Right lobe of liver (tissue), 6 donors: ENCODE measurements around the gene MACROD1. TPM values are rescaled to one million over a fixed set of nuclear protein-coding genes. Genes with fewer than 3 reads are reported as not detected.

Experiments
- ATAC-seq, 4 donors: fragments of 200-7000 bp; cut with Tn5 transposase; one replicate each; pipeline ENCODE4 v1.9.1; 2020; ENCODE audit warnings: mild to moderate bottlenecking in 4 of 4, moderate library complexity in 4 of 4
- DNase-seq, 3 donors: peaks; one replicate each; pipeline ENCODE4 v3.0.0-alpha.2; 2020
- H3K27ac ChIP-seq, 3 donors: fragments of 200-600 bp; one replicate each; pipeline ENCODE4 v1.8.0; 2022
- H3K27me3 ChIP-seq, 2 donors: fragments of 200-600 bp; one replicate each; pipeline ENCODE4 v1.8.0; 2022
- H3K36me3 ChIP-seq, 4 donors: fragments of 200-600 bp; sonication (generic) in 1 of 4; one replicate each; pipeline versions ENCODE4 v1.5.1 to v1.8.0; 2017 to 2022; ENCODE audit warnings: control low read depth in 1 of 4
- H3K4me1 ChIP-seq, 4 donors: fragments of 200-600 bp; sonication (generic) in 1 of 4; one replicate each; pipeline versions ENCODE4 v1.5.1 to v1.8.0; 2017 to 2022; ENCODE audit warnings: control low read depth in 1 of 4
- H3K4me3 ChIP-seq, 3 donors: fragments of 200-600 bp; one replicate each; pipeline ENCODE4 v1.8.0; 2022
- H3K9me3 ChIP-seq, 4 donors: fragments of 200-600 bp; sonication (generic) in 1 of 4; one replicate each; pipeline versions ENCODE4 v1.5.1 to v1.8.0; 2017 to 2022; ENCODE audit warnings: control low read depth in 1 of 4
- POLR2A ChIP-seq: fragments of 450-650 bp; IDR thresholded peaks from one replicate; pipeline ENCODE4 v1.6.1; 2017; ENCODE audit warnings: antibody characterized with exemption, mild to moderate bottlenecking
- WGBS: methylation state at CpG from one replicate; pipeline ENCODE4 v1.1.6; 2018; ENCODE audit warnings: low coverage, low lambda C conversion rate; ENCODE audit not compliant: insufficient coverage; ENCODE audit errors: missing lambda C conversion rate; 5-methylcytosine and 5-hydroxymethylcytosine counted together
- intact Hi-C, 2 donors: fragments of 100-400 bp; cut with DNase I; formaldehyde crosslinking; loops; one replicate each; pipeline versions ENCODE4 v1.11.2 to v1.14.1; 2022
- total RNA-seq, 6 experiments: library from RNA; depleted of rRNA in 2 of 6; stranded (reverse); fragments of >200 nt in 2 of 6; fragmentation: NEBNext Ultra II Directional in 3 of 6; extraction: Animal tissue kit (Norgen Biotek cat#: 25700) in 3 of 6; gene quantifications; one replicate each; pipeline versions ENCODE4 v1.1.0 to v1.2.4, GENCODE V29; 2016 to 2023
- TF ChIP-seq, protein P1 (sequence below), 4 donors: fragments of 200-600 bp in 3 of 4; fragments of 450-650 bp in 1 of 4; IDR thresholded peaks; one replicate each; pipeline versions ENCODE4 v1.5.1 to v1.8.0; 2016 to 2022; ENCODE audit warnings: antibody characterized with exemption in 4 of 4, mild to moderate bottlenecking in 2 of 4
- donor health status: DM: no; HTN: yes; CAD: no.
- donor health status: DM: no; HTN: no; CAD: no.
- donor health status: DM: no; HTN: no; CAD: no.
- donor health status: DM: no; HTN: yes; CAD: no.
- donor health status: DM: no; HTN: yes; CAD: no.

MACROD1 gene
- total RNA-seq, 6 experiments from 2014 or later = 12.3 to 219 (median 27.8) TPM

DNA sequence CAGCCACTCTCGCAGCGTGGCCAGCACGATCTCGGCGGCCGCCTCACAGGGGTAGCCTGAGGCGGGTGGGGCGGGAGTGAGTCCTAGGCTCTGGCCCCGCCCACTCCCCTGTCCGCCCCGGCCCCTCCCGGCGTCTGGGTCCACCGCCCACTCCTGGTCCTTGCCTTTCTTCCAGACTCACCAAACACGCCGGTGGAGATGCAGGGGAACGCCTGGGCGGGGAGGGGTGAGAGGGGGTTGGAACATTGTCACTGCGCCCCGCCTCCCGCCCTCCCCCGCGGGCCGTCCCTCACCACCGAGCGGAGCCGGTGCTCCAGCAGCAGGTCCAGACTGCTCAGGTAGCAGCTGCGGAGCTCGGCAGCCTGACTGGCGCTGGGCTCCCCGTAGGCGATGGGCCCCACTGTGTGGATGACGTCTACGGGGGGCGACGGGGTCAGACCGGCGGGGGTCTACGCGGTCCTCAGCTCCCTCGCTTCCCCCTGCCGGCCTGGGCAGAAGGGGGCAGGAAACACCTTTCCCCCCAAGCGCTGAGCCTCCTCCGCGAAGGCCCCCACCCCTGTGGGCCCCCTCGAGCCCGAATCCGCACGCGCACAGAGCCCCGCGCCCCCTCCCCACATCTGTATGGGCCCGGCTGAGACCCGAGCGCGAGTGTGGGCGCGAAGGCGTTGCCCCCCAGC lies 166.4 kb downstream of the MACROD1 start:
- Histone ChIP-seq H3K4me3 (no peak overlapping the region), H3K27me3 (no peaks in the 10 kb centered on the region), H3K9me3 (no peaks in the 10 kb centered on the region), H3K4me1 (peaks cover 0 to 12% (median 0%) of the 10 kb centered on the region in 4 donors), H3K36me3 (peaks cover 0 to 22% (median 5%) of the 10 kb centered on the region in 4 donors), H3K27ac (no peak overlapping the region)
- ATAC-seq = peak in 2 of 4 donors; percentile 9 to 18
- intact Hi-C loops = loop anchor here (2.0 to 5.0 kb wide), 2 partner anchors 151 to 153 kb away; no protein-coding TSS in a partner anchor
- WGBS = no CpG with 5 or more reads among the region's 59 CpGs
- DNase-seq = peak in 1 of 3 donors; percentile 35
- TF ChIP-seq, protein P1, sequence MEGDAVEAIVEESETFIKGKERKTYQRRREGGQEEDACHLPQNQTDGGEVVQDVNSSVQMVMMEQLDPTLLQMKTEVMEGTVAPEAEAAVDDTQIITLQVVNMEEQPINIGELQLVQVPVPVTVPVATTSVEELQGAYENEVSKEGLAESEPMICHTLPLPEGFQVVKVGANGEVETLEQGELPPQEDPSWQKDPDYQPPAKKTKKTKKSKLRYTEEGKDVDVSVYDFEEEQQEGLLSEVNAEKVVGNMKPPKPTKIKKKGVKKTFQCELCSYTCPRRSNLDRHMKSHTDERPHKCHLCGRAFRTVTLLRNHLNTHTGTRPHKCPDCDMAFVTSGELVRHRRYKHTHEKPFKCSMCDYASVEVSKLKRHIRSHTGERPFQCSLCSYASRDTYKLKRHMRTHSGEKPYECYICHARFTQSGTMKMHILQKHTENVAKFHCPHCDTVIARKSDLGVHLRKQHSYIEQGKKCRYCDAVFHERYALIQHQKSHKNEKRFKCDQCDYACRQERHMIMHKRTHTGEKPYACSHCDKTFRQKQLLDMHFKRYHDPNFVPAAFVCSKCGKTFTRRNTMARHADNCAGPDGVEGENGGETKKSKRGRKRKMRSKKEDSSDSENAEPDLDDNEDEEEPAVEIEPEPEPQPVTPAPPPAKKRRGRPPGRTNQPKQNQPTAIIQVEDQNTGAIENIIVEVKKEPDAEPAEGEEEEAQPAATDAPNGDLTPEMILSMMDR (IDR thresholded peaks at IDR 0.05) = no peak
- no peak for TF ChIP-seq POLR2A

DNA sequence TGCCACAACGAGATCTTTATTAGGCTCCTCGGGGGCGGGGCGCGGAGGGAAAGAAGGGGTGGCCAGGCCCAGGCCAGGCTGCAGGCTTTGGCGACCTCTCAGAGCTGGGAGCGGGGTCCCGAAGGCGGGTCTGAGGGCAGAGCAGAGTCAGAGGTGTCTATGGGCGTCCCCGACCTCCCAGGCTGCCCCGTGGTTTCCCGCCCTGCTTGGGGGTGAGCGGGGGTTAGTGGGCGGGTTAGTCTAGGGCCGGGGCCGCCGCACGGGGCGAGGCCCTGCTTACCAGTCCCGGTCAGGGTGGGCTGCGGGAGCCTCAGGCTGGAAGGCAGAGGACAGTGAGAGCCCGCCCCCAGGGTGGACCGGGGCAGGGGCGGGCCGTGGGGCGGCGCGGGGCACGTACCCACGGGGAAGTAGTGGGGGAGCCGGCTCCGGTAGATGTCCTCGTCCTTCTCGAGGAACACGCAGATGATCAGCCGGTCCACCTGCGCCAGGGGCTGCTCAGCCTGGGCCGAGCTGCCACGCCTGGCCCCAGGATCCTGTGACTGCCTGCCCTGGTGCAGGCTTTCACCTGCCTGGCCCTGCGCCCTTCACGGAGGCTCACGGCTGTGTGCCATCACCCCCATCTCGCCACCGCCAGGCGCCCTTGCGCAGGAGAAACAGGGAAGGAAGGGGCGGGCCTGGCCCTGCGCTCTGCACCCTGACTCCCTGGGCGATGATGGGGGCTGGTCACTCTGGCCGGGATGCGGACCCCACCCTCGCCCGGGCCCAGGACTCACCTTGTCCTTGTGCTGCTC lies 167.2 kb downstream of the MACROD1 start:
- Histone ChIP-seq H3K27ac (no peak overlapping the region), H3K4me3 (no peak overlapping the region), H3K27me3 (no peaks in the 10 kb centered on the region), H3K4me1 (peaks cover 0 to 12% (median 0%) of the 10 kb centered on the region in 4 donors), H3K9me3 (no peaks in the 10 kb centered on the region), H3K36me3 (peaks cover 0 to 22% (median 5%) of the 10 kb centered on the region in 4 donors)
- ATAC-seq = peak in 2 of 4 donors; percentile 1 to 6
- intact Hi-C loops = loop anchor here in 1 of 2 donors (5.0 kb wide), 1 partner anchor 154 kb away; no protein-coding TSS in a partner anchor
- TF ChIP-seq, protein P1 (IDR thresholded peaks at IDR 0.05) = no peak
- no peak for TF ChIP-seq POLR2A
- WGBS = 89% methylated on average over 14 of the region's 54 CpGs
- peak in 1 of 3 donors; percentile 40 for DNase-seq

DNA sequence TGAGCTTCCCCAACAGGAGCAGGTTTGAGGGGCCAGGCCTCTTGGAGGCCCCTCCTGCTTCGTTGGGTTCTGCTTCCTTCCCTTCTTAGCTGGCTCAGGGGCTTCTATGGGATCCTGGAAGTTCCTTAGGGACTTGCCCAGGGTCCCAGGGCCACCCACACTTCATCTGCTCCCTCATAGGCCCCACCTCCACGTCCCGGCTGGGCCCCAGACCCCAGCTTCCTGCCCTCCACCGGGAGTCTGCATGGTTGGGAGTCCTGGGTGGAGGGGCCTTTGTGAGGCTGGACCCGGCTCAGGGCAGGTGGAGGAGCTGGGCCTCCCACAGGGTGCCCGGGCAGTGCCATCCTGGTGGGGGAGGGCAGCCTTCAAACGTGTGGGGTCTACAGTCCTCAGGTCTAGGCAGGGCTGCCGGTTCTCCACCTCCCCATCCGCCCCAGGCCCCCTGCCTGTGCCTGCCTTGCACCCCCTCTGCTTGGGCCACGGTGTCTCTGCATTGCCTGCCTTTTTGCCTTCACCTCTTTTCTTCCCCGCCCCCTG lies 168.0 kb downstream of the MACROD1 start:
- Histone ChIP-seq H3K27ac (no peak overlapping the region), H3K36me3 (peaks cover 0 to 22% (median 5%) of the 10 kb centered on the region in 4 donors), H3K9me3 (no peaks in the 10 kb centered on the region), H3K4me1 (peaks cover 0 to 12% (median 0%) of the 10 kb centered on the region in 4 donors), H3K4me3 (no peak overlapping the region), H3K27me3 (no peaks in the 10 kb centered on the region)
- no peak for TF ChIP-seq POLR2A
- TF ChIP-seq, protein P1 (IDR thresholded peaks at IDR 0.05) = no peak
- no peak for ATAC-seq
- intact Hi-C loops = loop anchor here in 1 of 2 donors (5.0 kb wide), 1 partner anchor 154 kb away; no protein-coding TSS in a partner anchor
- no peak for DNase-seq
- 80% methylated on average over 1 of the region's 11 CpGs for WGBS

DNA sequence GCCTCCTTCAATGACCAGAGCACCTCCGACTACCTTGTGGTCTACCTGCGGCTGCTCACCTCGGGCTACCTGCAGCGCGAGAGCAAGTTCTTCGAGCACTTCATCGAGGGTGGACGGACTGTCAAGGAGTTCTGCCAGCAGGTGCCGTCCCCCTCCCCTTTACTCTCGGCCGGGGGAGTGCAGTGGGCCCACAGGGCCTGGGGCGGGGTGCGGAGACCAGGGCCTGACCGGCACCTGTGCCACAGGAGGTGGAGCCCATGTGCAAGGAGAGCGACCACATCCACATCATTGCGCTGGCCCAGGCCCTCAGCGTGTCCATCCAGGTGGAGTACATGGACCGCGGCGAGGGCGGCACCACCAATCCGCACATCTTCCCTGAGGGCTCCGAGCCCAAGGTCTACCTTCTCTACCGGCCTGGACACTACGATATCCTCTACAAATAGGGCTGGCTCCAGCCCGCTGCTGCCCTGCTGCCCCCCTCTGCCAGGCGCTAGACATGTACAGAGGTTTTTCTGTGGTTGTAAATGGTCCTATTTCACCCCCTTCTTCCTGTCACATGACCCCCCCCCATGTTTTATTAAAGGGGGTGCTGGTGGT lies 168.7 kb downstream of the MACROD1 start:
- H3K9me3 ChIP-seq = no peaks in the 10 kb centered on the region
- TF ChIP-seq, protein P1 (IDR thresholded peaks at IDR 0.05) = no peak
- TF ChIP-seq POLR2A = no peak
- DNase-seq = no peak
- peaks cover 0 to 12% (median 0%) of the 10 kb centered on the region in 4 donors for H3K4me1 ChIP-seq
- no peak overlapping the region for H3K27ac ChIP-seq
- H3K4me3 ChIP-seq = no peak overlapping the region
- H3K27me3 ChIP-seq = no peaks in the 10 kb centered on the region
- H3K36me3 ChIP-seq = peaks cover 0 to 22% (median 5%) of the 10 kb centered on the region in 4 donors
- 57% methylated on average over 3 of the region's 27 CpGs for WGBS
- intact Hi-C loops = loop anchor here in 1 of 2 donors (5.0 kb wide), 1 partner anchor 155 kb away; no protein-coding TSS in a partner anchor
- ATAC-seq = no peak
